Subcutaneous adipose tissue (tissue), 4 donors: Measurements from ENCODE around the gene OR5B3. TPM values are rescaled to one million over a fixed set of nuclear protein-coding genes. Genes with fewer than 3 reads are reported as not detected.

Source experiments
- total RNA-seq, 4 donors: library from RNA; depleted of rRNA; stranded (reverse); fragments of >200 nt; gene quantifications; one replicate each; pipeline ENCODE4 v1.1.0, GENCODE V29; 2016
- TF ChIP-seq, protein P1 (sequence below): fragments of 450-650 bp; IDR thresholded peaks from one replicate; pipeline ENCODE4 v1.5.1; 2016; ENCODE audit warnings: low read depth, mild to moderate bottlenecking, control low read depth, antibody characterized with exemption, moderate library complexity

Gene OR5B3
- total RNA-seq, 4 donors from 2014 or later = not detected

DNA sequence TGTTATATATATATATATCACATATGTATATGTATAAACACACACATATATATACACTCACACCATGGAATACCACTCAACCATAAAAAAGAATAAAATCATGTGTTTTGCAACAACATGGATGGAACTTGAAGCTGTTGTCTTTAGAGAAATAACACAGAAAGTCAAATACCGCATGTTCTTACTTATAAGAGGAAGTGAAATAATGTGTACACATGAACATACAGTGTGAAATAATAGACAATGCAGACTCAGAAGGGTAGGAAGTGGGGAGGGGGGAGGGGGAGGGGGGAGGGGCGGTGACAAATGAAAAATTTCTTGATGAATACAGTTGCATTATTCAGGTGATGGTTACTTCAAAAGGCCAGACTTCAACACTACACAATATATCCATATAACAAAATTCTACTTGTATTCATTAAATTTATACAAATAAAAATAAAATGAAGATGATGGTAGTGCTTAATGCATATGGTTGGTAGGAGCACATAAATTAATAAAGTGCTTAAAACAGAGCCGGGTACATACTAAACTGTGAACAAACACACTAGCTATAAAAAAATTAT, 27.0 kb upstream of the OR5B3 start:
- TF ChIP-seq, protein P1, sequence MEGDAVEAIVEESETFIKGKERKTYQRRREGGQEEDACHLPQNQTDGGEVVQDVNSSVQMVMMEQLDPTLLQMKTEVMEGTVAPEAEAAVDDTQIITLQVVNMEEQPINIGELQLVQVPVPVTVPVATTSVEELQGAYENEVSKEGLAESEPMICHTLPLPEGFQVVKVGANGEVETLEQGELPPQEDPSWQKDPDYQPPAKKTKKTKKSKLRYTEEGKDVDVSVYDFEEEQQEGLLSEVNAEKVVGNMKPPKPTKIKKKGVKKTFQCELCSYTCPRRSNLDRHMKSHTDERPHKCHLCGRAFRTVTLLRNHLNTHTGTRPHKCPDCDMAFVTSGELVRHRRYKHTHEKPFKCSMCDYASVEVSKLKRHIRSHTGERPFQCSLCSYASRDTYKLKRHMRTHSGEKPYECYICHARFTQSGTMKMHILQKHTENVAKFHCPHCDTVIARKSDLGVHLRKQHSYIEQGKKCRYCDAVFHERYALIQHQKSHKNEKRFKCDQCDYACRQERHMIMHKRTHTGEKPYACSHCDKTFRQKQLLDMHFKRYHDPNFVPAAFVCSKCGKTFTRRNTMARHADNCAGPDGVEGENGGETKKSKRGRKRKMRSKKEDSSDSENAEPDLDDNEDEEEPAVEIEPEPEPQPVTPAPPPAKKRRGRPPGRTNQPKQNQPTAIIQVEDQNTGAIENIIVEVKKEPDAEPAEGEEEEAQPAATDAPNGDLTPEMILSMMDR = no peak

DNA sequence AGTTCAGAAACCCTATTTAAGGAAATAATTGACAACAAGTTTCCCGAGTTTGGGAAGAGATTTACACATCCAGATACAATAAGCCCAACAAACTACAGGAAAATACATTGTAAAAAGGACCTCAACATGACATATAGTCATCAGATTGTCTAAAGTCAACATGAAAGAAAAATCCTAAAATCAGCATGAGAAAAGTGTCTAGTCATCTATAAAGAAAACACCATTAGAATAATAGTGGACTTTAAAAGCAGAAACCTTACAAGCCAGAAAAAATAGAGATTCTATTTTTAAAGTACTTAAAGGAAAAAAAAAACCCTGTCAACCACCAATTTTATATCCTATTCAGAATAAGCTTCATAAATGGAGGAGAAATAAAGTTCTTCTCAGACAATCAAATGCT, 22.6 kb upstream of the OR5B3 start:
- TF ChIP-seq, protein P1 = no peak

DNA sequence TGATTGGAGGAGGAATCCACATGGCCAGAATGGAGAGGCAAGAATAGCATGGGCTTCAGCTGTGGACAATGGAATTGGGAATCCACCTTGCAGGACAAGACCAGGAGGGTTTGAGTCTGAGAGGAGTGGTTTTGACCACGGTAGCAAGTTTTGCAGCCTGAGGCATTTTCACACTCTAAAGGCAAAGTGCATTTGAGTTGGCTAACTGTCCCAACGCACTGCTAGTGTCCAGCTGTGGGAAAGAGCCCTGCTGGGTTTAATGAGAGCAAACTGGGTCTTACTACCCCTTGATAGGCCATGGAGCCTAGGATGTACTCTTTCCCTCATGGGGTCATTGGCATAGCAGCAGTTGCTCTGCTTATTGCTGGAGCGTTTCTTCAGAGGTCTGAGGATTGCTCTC, 21.3 kb upstream of the OR5B3 start, which contains the start of gene OR5B2:
TSS of gene OR5B2 (minus strand) at position 101 of the 400 bp plus-strand sequence. CDS start 4,860 bp downstream, outside the sequence.
- TF ChIP-seq, protein P1 = no peak

DNA sequence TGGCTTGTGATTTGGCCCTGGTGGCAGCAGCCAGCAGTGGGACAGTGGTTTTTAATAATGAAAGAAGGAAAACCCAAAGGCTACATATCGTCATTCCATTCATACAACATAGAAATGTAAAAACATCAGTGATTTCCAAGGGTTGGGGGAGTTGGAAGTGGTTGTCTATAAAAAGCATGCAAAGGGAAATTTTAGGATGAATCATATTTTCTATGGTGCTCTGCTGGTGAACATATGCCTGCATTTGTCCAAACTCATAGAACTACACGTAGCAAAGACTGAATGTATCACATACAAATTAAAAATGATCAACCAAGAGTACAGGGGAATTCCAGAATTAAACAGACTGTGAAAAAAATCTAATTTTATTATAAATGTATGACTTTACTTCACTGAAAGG, 11.1 kb downstream of the OR5B3 start:
- TF ChIP-seq, protein P1 = no peak

DNA sequence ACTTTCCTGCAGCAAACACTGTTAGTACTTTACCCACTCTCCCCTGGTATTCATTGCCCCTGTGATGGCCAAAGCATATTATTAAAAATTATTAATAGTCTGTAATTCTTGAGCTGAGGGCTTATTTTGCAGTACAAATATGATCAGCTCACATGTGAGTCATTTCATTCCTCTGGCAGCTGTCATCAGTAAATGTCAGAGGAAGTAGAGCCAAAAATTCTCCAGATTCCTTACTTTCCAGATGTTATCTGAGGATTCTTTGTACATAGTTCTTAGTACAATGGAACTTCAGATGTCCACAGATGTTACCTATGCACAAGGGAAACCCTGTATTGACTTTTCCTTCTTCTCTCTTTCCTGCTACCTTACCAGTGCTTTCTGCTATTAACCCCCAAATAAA, 12.5 kb downstream of the OR5B3 start:
- TF ChIP-seq, protein P1 = no peak

DNA sequence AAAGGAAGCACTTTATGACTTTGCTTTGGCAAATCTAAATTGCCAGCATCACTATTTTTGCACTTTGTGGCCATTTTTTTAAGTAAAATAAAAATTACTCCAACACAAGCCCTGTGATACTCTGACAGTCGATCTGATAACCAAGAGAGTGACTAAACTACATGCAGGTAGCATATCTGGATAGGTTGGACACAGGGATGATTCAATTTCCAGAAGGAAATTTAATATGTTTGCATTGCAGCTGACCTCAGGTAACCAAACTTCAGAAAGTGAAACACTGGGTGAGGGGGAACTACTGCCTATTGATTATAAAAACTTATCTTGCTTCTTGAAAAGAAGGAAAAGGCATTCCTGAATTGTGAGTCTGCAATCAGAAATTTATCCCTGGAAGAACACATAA, 13.9 kb downstream of the OR5B3 start:
- TF ChIP-seq, protein P1 = no peak

DNA sequence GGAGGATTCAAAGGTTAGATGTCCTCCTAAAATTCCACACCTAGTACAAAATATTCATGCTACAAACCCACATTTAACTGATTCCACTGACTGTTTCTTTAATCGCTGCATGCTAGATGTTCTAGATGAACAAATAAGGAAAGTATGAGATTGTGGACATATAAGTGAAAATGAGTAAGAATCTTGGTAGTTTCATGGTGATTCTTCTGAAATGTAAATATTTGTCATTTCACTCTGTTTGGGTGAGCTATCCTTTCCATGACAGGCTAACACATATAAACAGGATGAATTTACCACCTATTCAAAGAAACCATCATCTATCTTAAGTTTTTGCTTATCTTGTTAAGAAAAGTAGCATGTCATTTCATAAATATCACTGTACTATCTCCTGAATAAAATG, 14.8 kb downstream of the OR5B3 start:
- TF ChIP-seq, protein P1 = no peak
